DOHH2 (cell line): ENCODE measurements around the gene DSCAM.

Source experiments
- CTCF ChIP-seq: fragments of 200-600 bp; sonication (generic); IDR thresholded peaks from one replicate; pipeline ENCODE4 v1.5.1; 2014; ENCODE audit warnings: antibody characterized with exemption, mild to moderate bottlenecking, low read depth, low read length; ENCODE audit not compliant: poor library complexity, severe bottlenecking
- EZH2phosphoT487 ChIP-seq: fragments of 200-600 bp; sonication (generic); IDR thresholded peaks from 2 replicates; pipeline ENCODE4 v1.6.1; 2017; ENCODE audit warnings: borderline replicate concordance, mild to moderate bottlenecking, antibody characterized with exemption, low read length, moderate library complexity, mixed read lengths

GRCh38 chr21:40160911-40161310 is 686.0 kb downstream of the DSCAM start:
- no peak for TF ChIP-seq CTCF
- TF ChIP-seq EZH2phosphoT487, result no peak
